Osteoblast (primary cell): ENCODE measurements around the gene GTPBP1. TPM values are rescaled to one million over a fixed set of nuclear protein-coding genes. Genes with fewer than 3 reads are reported as not detected.
A peak's percentile ranks its signal among the peaks of the same experiment; 100 is the strongest.

ENCODE experiments used
- DNase-seq: peaks from one replicate; pipeline ENCODE4 v3.0.0; 2011; ENCODE audit warnings: low spot score, mixed read lengths; ENCODE audit not compliant: insufficient read length; ENCODE audit errors: missing footprints
- H2AFZ ChIP-seq: 2 replicates; pipeline ENCODE4 v1.6.0; 2011; ENCODE audit warnings: mild to moderate bottlenecking, low read length
- H3K27ac ChIP-seq: 2 replicates; pipeline ENCODE4 v1.5.1; 2011; ENCODE audit warnings: mild to moderate bottlenecking, low read depth, low read length, moderate library complexity
- H3K27me3 ChIP-seq: 2 replicates; pipeline ENCODE4 v1.6.0; 2012; ENCODE audit warnings: mild to moderate bottlenecking, control low read depth, inconsistent platforms, low read length, moderate library complexity; ENCODE audit not compliant: insufficient read depth
- H3K36me3 ChIP-seq: 2 replicates; pipeline ENCODE4 v1.5.1; 2011; ENCODE audit warnings: mild to moderate bottlenecking, low read length, control low read depth, moderate library complexity; ENCODE audit not compliant: insufficient read depth
- H3K4me1 ChIP-seq: 2 replicates; pipeline ENCODE4 v1.5.1; 2011; ENCODE audit warnings: mild to moderate bottlenecking, low read length, control low read depth, moderate library complexity; ENCODE audit not compliant: insufficient read depth
- H3K4me2 ChIP-seq: 2 replicates; pipeline ENCODE4 v1.6.0; 2011; ENCODE audit warnings: mild to moderate bottlenecking, low read length; ENCODE audit not compliant: insufficient read depth
- H3K4me3 ChIP-seq: fragments of 200-600 bp; sonication (generic); 3 replicates; pipeline ENCODE4 v1.5.1; 2012; ENCODE audit warnings: mild to moderate bottlenecking, low read length, inconsistent platforms; ENCODE audit not compliant: insufficient read depth
- H3K79me2 ChIP-seq: 2 replicates; pipeline ENCODE4 v1.6.0; 2012; ENCODE audit warnings: mild to moderate bottlenecking, low read length, control low read depth, inconsistent platforms; ENCODE audit not compliant: insufficient read depth
- H3K9me3 ChIP-seq: 2 replicates; pipeline ENCODE4 v1.5.1; 2011; ENCODE audit warnings: low read depth, low read length, control low read depth
- H4K20me1 ChIP-seq: 2 replicates; pipeline ENCODE4 v1.6.0; 2012; ENCODE audit warnings: mild to moderate bottlenecking, low read length, control low read depth; ENCODE audit not compliant: insufficient read depth
- CTCF ChIP-seq: IDR thresholded peaks from 2 replicates; pipeline ENCODE4 v1.5.1; 2011; ENCODE audit warnings: mild to moderate bottlenecking, low read depth, low read length, moderate library complexity; ENCODE audit errors: extremely low read depth
- total RNA-seq: library from RNA; depleted of rRNA; stranded (reverse); fragments of >200 nt; gene quantifications from 2 replicates; pipeline ENCODE4 v1.2.3, GENCODE V29; 2012

Gene GTPBP1
- total RNA-seq, 1 donor, result 34.7 TPM

- Histone ChIP-seq H2AFZ (no peak overlapping the region), H3K79me2 (peaks cover 13% of the 10 kb centered on the region), H4K20me1 (no peaks in the 10 kb centered on the region), H3K4me2 (no peak overlapping the region), H3K4me1 (peaks cover 19% of the 10 kb centered on the region), H3K9me3 (no peaks in the 10 kb centered on the region), H3K36me3 (no peaks in the 10 kb centered on the region), H3K4me3 (no peak overlapping the region), H3K27me3 (no peaks in the 10 kb centered on the region), H3K27ac (no peak overlapping the region)
- TF ChIP-seq CTCF, result no peak
- DNase-seq, result peak; percentile 65
Measured at GRCh38 chr22:38758276-38758945, 52.7 kb downstream of the GTPBP1 start.

DNA sequence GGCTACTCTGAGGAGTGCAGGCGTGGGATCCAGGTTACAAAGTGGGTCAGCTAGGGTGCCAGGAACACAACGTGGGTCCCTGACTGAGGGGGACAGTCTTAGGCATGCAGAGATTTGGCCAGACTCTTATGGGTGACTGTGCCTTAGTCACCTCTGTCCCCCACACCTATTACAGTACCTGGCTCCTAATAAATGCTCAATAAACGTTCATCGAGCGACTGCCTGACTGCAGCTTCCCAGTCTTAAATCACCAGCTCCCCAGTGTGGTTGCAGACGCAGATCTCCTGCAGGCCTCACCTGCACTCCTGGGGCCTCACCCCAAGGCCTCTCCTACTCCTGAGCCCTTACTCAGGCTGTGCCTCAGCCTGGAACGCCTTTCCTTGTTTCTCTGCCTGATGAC is 53.3 kb downstream of the GTPBP1 start:
- Histone ChIP-seq H3K4me2 (no peak overlapping the region), H3K4me1 (peaks cover 22% of the 10 kb centered on the region), H3K9me3 (no peaks in the 10 kb centered on the region), H3K4me3 (no peak overlapping the region), H3K36me3 (no peaks in the 10 kb centered on the region), H3K79me2 (peaks cover 7% of the 10 kb centered on the region), H3K27me3 (no peaks in the 10 kb centered on the region), H3K27ac (no peak overlapping the region), H4K20me1 (no peaks in the 10 kb centered on the region), H2AFZ (no peak overlapping the region)
- peak; percentile 47 for DNase-seq
- TF ChIP-seq CTCF, result no peak

- peak; percentile 94 for DNase-seq
Measured at GRCh38 chr22:38760477-38761201, 54.9 kb downstream of the GTPBP1 start.

More at GRCh38 chr22:38760477-38761201, 54.9 kb downstream of the GTPBP1 start:
- no peak overlapping the region for H3K27ac ChIP-seq
- H3K4me1 ChIP-seq, result peaks cover 19% of the 10 kb centered on the region
- no peaks in the 10 kb centered on the region for H3K36me3 ChIP-seq
- H3K4me2 ChIP-seq, result no peak overlapping the region
- no peak for TF ChIP-seq CTCF
- no peaks in the 10 kb centered on the region for H3K9me3 ChIP-seq
- H4K20me1 ChIP-seq, result no peaks in the 10 kb centered on the region
- H2AFZ ChIP-seq, result no peak overlapping the region
- H3K27me3 ChIP-seq, result no peaks in the 10 kb centered on the region
- H3K4me3 ChIP-seq, result no peak overlapping the region
- no peaks in the 10 kb centered on the region for H3K79me2 ChIP-seq
